ENCODE data around the gene SMNDC1. TPM values are rescaled to one million over a fixed set of nuclear protein-coding genes. Genes with fewer than 3 reads are reported as not detected.

SMNDC1 gene
- total RNA-seq, 4 donors from 2014 or later: 15.8 to 24.6 (median 18.2) TPM

DNA sequence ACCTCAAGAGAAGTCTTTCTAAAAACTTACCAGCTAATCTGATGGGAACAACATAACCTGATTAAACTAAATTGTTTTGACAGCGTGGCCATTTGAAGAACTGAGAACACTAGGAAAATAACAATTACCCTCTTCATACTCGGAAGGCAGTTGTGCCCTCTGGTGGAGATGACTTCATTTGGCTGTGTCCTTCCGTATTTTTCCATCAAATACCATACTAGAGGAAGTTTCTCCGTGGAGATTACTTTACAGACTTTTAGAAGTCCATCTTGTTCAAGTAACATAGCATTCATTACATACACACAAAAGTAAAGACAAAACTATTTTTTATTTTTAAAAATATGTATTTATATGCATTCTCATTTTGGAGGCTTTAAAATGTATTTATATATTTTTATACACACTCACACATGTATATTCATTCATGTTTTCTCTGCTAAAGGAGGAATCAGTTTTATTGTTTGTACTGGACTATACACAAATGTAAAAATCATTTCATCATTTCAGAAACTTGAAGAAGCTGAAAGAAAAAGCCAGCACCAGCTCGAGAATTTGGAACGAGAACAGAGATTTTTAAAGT is 25.2 kb downstream of the SMNDC1 start:
- TF ChIP-seq, protein P1, sequence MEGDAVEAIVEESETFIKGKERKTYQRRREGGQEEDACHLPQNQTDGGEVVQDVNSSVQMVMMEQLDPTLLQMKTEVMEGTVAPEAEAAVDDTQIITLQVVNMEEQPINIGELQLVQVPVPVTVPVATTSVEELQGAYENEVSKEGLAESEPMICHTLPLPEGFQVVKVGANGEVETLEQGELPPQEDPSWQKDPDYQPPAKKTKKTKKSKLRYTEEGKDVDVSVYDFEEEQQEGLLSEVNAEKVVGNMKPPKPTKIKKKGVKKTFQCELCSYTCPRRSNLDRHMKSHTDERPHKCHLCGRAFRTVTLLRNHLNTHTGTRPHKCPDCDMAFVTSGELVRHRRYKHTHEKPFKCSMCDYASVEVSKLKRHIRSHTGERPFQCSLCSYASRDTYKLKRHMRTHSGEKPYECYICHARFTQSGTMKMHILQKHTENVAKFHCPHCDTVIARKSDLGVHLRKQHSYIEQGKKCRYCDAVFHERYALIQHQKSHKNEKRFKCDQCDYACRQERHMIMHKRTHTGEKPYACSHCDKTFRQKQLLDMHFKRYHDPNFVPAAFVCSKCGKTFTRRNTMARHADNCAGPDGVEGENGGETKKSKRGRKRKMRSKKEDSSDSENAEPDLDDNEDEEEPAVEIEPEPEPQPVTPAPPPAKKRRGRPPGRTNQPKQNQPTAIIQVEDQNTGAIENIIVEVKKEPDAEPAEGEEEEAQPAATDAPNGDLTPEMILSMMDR (IDR thresholded peaks at IDR 0.05; ENCODE audit: low read depth): no peak

DNA sequence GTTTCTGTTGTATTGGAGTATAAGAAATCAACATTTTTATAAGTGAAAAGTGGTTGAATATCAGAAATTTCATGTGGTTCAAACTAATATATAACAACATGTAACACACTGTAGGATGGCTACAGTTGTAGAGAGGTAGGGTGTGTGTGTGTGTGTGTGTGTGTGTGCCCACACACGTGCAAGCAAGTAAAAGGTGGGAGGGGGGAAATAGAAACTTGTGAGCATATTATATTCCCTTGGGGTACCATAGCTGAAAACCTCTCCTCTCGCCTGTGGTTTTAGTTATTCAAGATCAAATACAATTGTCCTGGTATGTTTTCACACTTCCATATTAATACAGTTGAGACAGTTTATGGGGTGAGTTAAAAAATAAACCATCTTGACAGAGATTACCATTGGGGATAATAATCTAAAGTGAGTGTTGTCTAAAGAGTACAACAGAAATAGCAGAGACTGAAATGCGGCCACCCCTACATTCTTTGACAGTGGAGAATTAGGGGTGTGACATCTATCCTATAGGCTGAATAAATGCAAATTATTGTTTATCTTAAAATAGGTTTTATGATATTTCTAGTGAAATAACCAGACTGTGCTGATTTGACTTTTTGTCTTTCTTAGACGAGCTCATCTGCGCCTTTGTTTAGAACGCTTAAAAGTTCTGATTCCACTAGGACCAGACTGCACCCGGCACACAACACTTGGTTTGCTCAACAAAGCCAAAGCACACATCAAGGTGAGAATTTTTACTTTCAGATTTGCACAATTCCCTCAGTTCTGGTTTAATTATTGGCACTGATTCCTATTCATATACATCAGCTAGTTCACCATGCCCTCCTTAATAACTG is 25.9 kb downstream of the SMNDC1 start:
- TF ChIP-seq, protein P1 (IDR thresholded peaks at IDR 0.05; ENCODE audit: low read depth): no peak

DNA sequence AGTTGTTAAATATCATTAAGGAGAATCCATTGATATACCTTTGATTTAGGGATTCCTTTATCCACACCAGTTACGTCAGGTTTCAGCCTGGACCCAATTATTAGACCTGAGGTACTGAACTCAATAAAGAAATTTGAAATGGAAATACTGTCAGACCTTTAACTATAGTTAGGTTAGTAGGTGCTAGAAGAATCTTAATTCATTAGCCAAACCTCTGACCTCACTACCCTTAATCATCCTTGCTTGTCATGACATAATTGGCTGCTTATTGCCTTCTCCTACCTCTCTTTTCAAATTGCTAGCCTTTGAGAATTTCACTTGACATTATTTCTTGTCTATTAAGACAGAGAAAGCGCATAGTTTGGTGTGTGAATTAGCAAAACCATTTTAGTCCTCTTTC is 27.1 kb downstream of the SMNDC1 start:
- TF ChIP-seq, protein P1 (IDR thresholded peaks at IDR 0.05; ENCODE audit: low read depth): no peak

DNA sequence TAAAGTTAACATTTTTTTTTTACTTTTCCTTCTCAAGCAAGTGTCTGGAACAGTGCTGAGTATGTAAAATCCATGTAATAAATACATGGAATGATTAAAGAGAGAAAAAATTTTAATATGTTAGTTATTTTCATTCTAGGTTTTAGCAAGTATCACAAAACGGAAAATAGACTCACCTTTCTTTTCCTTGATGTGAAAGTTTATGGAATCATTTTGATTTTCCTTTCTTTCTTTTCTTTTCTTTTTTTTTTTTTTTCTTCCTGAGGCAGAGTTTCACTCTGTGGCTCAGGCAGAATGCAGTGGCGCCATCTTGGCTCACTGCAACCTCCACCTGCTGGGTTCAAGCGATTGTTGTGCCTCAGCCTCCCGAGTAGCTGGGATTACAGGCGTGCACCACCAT is 28.1 kb downstream of the SMNDC1 start:
- TF ChIP-seq, protein P1 (IDR thresholded peaks at IDR 0.05; ENCODE audit: low read depth): no peak

DNA sequence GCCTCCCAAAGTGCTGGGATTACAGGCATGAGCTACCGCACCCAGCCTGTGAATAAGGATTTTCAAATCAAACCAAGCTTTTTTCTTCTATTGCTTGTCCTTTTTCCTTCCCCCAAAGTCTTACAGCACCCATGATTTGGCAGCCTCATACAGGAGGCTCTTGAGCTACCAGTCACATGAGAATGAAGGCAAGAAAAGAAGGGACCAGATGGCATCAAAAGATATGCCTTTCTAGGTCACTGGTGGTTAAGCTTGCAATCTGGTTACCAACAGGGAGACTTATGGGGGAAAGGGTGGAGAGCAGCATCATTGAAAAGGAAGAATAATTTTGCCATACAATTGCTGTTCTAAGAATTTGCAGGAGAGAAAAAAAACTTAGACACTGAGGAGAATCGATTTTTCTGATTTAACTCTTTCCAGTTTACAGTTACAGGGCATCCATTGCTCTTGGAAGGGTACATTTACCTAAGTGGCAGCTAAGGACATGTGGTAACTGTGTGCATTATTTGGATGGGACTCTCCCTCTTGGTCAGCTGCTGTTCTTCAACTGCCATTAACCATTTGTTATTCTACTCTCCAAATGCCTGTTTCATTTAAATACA is 29.5 kb downstream of the SMNDC1 start:
- TF ChIP-seq, protein P1 (IDR thresholded peaks at IDR 0.05; ENCODE audit: low read depth): no peak

DNA sequence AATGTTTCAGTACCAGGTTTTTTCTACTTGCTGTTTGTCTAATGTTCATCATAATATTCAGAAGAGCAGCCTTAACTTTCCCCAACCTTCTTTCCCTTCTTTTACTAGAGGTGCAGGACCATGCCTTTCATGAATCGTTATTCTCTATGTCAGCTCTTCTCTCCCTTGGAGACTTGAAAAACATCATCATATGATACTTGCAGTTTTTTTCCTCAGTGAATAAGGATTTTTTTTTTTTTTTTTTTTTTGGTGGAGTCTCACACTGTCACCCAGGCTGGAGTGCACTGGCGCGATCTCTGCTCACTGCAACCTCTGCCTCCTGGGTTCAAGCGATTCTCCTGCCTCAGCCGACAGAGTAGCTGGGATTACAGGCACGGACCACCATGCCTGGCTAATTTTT is 30.1 kb downstream of the SMNDC1 start:
- TF ChIP-seq, protein P1 (IDR thresholded peaks at IDR 0.05; ENCODE audit: low read depth): no peak

DNA sequence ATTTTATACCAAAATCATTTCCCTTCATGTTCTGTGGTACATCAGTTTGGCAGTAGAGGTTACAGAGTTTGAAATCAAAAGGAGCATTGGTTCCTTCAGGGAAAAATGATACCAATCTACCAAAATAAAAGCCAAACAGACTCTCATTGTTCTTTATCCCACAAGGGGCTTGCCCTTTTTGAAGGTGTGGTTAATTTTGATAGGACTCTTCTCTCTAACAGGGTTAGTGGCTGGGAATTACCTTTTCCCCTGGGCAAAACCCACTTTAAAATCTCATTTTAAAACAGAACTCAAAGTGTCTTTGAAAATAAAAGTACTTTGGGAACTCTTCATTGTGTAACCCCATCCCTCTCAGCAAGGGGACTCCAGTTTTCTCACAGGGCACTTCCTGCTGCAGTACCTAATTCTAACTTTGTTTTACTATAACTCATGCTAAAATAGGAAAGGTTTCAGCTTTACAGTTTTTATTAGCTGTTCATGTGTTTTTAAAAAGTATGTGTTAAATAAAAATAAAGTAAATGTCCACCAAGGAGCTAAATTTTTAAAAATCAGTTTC is 30.6 kb downstream of the SMNDC1 start:
- TF ChIP-seq, protein P1 (IDR thresholded peaks at IDR 0.05; ENCODE audit: low read depth): no peak

Measured in subcutaneous adipose tissue (tissue), 4 donors.